ENCODE data around the gene BSND. TPM values are rescaled to one million over a fixed set of nuclear protein-coding genes. Genes with fewer than 3 reads are reported as not detected.

The BSND gene
- total RNA-seq, 1 donor from 2014 or later: not detected

- Mint-ChIP-seq H3K27me3 (ENCODE audit: low read depth) (peaks cover 2% of the 10 kb centered on the region), H3K9me3 (ENCODE audit: low read depth) (no peaks in the 10 kb centered on the region), H3K4me3 (ENCODE audit: unreplicated experiment) (no peak overlapping the region), H3K36me3 (ENCODE audit: low read depth) (no peaks in the 10 kb centered on the region), H3K4me1 (ENCODE audit: low read depth) (peaks cover 6% of the 10 kb centered on the region), H3K27ac (ENCODE audit: unreplicated experiment) (no peak overlapping the region)
- no peak for DNase-seq (ENCODE audit: low spot score)
- TF ChIP-seq, protein P1, sequence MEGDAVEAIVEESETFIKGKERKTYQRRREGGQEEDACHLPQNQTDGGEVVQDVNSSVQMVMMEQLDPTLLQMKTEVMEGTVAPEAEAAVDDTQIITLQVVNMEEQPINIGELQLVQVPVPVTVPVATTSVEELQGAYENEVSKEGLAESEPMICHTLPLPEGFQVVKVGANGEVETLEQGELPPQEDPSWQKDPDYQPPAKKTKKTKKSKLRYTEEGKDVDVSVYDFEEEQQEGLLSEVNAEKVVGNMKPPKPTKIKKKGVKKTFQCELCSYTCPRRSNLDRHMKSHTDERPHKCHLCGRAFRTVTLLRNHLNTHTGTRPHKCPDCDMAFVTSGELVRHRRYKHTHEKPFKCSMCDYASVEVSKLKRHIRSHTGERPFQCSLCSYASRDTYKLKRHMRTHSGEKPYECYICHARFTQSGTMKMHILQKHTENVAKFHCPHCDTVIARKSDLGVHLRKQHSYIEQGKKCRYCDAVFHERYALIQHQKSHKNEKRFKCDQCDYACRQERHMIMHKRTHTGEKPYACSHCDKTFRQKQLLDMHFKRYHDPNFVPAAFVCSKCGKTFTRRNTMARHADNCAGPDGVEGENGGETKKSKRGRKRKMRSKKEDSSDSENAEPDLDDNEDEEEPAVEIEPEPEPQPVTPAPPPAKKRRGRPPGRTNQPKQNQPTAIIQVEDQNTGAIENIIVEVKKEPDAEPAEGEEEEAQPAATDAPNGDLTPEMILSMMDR (IDR thresholded peaks at IDR 0.05): no peak
These were observed 4.0 kb downstream of the BSND start for GRCh38 chr1:55002686-55003085.

GRCh38 chr1:55005351-55006140, 6.8 kb downstream of the BSND start:
- Mint-ChIP-seq H3K27ac (ENCODE audit: unreplicated experiment) (no peak overlapping the region), H3K9me3 (ENCODE audit: low read depth) (peaks cover 5% of the 10 kb centered on the region), H3K27me3 (ENCODE audit: low read depth) (no peaks in the 10 kb centered on the region), H3K4me1 (ENCODE audit: low read depth) (peaks cover 8% of the 10 kb centered on the region), H3K4me3 (ENCODE audit: unreplicated experiment) (no peak overlapping the region), H3K36me3 (ENCODE audit: low read depth) (no peaks in the 10 kb centered on the region)
- DNase-seq (ENCODE audit: low spot score): peak; percentile 70
- TF ChIP-seq, protein P1 (IDR thresholded peaks at IDR 0.05): no peak

GRCh38 chr1:55006931-55007330, 8.2 kb downstream of the BSND start:
- Mint-ChIP-seq H3K27me3 (ENCODE audit: low read depth) (no peaks in the 10 kb centered on the region), H3K4me3 (ENCODE audit: unreplicated experiment) (no peak overlapping the region), H3K9me3 (ENCODE audit: low read depth) (peaks cover 5% of the 10 kb centered on the region), H3K4me1 (ENCODE audit: low read depth) (peaks cover 8% of the 10 kb centered on the region), H3K27ac (ENCODE audit: unreplicated experiment) (no peak overlapping the region), H3K36me3 (ENCODE audit: low read depth) (no peaks in the 10 kb centered on the region)
- TF ChIP-seq, protein P1 (IDR thresholded peaks at IDR 0.05): no peak
- DNase-seq (ENCODE audit: low spot score): no peak

GRCh38 chr1:55007625-55008024, 8.9 kb downstream of the BSND start:
- peaks cover 2% of the 10 kb centered on the region for H3K27me3 Mint-ChIP-seq (ENCODE audit: low read depth)
- DNase-seq (ENCODE audit: low spot score): no peak
- no peaks in the 10 kb centered on the region for H3K36me3 Mint-ChIP-seq (ENCODE audit: low read depth)
- peaks cover 8% of the 10 kb centered on the region for H3K4me1 Mint-ChIP-seq (ENCODE audit: low read depth)
- TF ChIP-seq, protein P1 (IDR thresholded peaks at IDR 0.05): no peak
- H3K9me3 Mint-ChIP-seq (ENCODE audit: low read depth): peaks cover 5% of the 10 kb centered on the region
- H3K4me3 Mint-ChIP-seq (ENCODE audit: unreplicated experiment): no peak overlapping the region
- H3K27ac Mint-ChIP-seq (ENCODE audit: unreplicated experiment): peak overlapping the region; percentile 42

- Mint-ChIP-seq H3K36me3 (ENCODE audit: low read depth) (no peaks in the 10 kb centered on the region), H3K9me3 (ENCODE audit: low read depth) (peaks cover 5% of the 10 kb centered on the region), H3K4me1 (ENCODE audit: low read depth) (peaks cover 16% of the 10 kb centered on the region), H3K27ac (ENCODE audit: unreplicated experiment) (no peak overlapping the region), H3K27me3 (ENCODE audit: low read depth) (peaks cover 5% of the 10 kb centered on the region), H3K4me3 (ENCODE audit: unreplicated experiment) (no peak overlapping the region)
- TF ChIP-seq, protein P1 (IDR thresholded peaks at IDR 0.05): no peak
- no peak for DNase-seq (ENCODE audit: low spot score)
These were observed 11.6 kb downstream of the BSND start for GRCh38 chr1:55010194-55010886.

All from chondrocyte (in vitro differentiated cells).